ENCODE results near the gene SLC1A3. TPM values are rescaled to one million over a fixed set of nuclear protein-coding genes. Genes with fewer than 3 reads are reported as not detected.

SLC1A3 gene
- total RNA-seq, 2 experiments from 2014 or later, result 0.42 to 0.85 TPM

- no peaks in the 10 kb centered on the region for H3K36me3 Mint-ChIP-seq
- H3K4me1 Mint-ChIP-seq, result no peaks in the 10 kb centered on the region
- no peak overlapping the region for H3K4me3 Mint-ChIP-seq
- no peak for DNase-seq
- no peaks in the 10 kb centered on the region for H3K9me3 Mint-ChIP-seq
- H3K27ac Mint-ChIP-seq, result no peak overlapping the region
- H3K27me3 Mint-ChIP-seq, result peaks cover under 1% of the 10 kb centered on the region
Measured at GRCh38 chr5:36590513-36591286, 15.7 kb upstream of the SLC1A3 start.

GRCh38 chr5:36593867-36594266, 12.5 kb upstream of the SLC1A3 start:
- no peak for DNase-seq
- no peaks in the 10 kb centered on the region for H3K36me3 Mint-ChIP-seq
- H3K9me3 Mint-ChIP-seq, result no peaks in the 10 kb centered on the region
- H3K27ac Mint-ChIP-seq, result no peak overlapping the region
- no peaks in the 10 kb centered on the region for H3K27me3 Mint-ChIP-seq
- no peaks in the 10 kb centered on the region for H3K4me1 Mint-ChIP-seq
- no peak overlapping the region for H3K4me3 Mint-ChIP-seq

GRCh38 chr5:36596247-36596646, 10.2 kb upstream of the SLC1A3 start:
- no peak for DNase-seq
- Mint-ChIP-seq H3K36me3 (no peaks in the 10 kb centered on the region), H3K4me3 (no peak overlapping the region), H3K4me1 (no peaks in the 10 kb centered on the region), H3K27ac (no peak overlapping the region), H3K27me3 (peaks cover 7% of the 10 kb centered on the region), H3K9me3 (no peaks in the 10 kb centered on the region)

GRCh38 chr5:36596756-36597155, 9.7 kb upstream of the SLC1A3 start:
- no peaks in the 10 kb centered on the region for H3K36me3 Mint-ChIP-seq
- no peaks in the 10 kb centered on the region for H3K4me1 Mint-ChIP-seq
- no peaks in the 10 kb centered on the region for H3K9me3 Mint-ChIP-seq
- H3K27me3 Mint-ChIP-seq, result peaks cover 10% of the 10 kb centered on the region
- no peak overlapping the region for H3K27ac Mint-ChIP-seq
- DNase-seq, result no peak
- H3K4me3 Mint-ChIP-seq, result no peak overlapping the region

- no peak overlapping the region for H3K4me3 Mint-ChIP-seq
- H3K9me3 Mint-ChIP-seq, result no peaks in the 10 kb centered on the region
Measured at GRCh38 chr5:36598045-36598444, 8.4 kb upstream of the SLC1A3 start.

GRCh38 chr5:36599986-36600779, 6.2 kb upstream of the SLC1A3 start:
- H3K4me1 Mint-ChIP-seq, result no peaks in the 10 kb centered on the region
- H3K27me3 Mint-ChIP-seq, result peaks cover 30% of the 10 kb centered on the region
- H3K4me3 Mint-ChIP-seq, result no peak overlapping the region
- H3K27ac Mint-ChIP-seq, result no peak overlapping the region
- DNase-seq, result no peak
- H3K9me3 Mint-ChIP-seq, result no peaks in the 10 kb centered on the region
- H3K36me3 Mint-ChIP-seq, result no peaks in the 10 kb centered on the region

More at GRCh38 chr5:36598045-36598444, 8.4 kb upstream of the SLC1A3 start:
- H3K4me1 Mint-ChIP-seq, result no peaks in the 10 kb centered on the region
- H3K27ac Mint-ChIP-seq, result no peak overlapping the region
- no peak for DNase-seq
- H3K27me3 Mint-ChIP-seq, result peaks cover 12% of the 10 kb centered on the region
- no peaks in the 10 kb centered on the region for H3K36me3 Mint-ChIP-seq

- Mint-ChIP-seq H3K4me1 (peaks cover 4% of the 10 kb centered on the region), H3K9me3 (no peaks in the 10 kb centered on the region), H3K4me3 (no peak overlapping the region), H3K27me3 (peaks cover 38% of the 10 kb centered on the region), H3K36me3 (no peaks in the 10 kb centered on the region), H3K27ac (no peak overlapping the region)
- DNase-seq, result no peak
Measured at GRCh38 chr5:36600917-36601527, 5.4 kb upstream of the SLC1A3 start.

- Mint-ChIP-seq H3K36me3 (no peaks in the 10 kb centered on the region), H3K9me3 (no peaks in the 10 kb centered on the region), H3K27me3 (peaks cover 53% of the 10 kb centered on the region), H3K27ac (no peak overlapping the region), H3K4me1 (peaks cover 19% of the 10 kb centered on the region), H3K4me3 (no peak overlapping the region)
- DNase-seq, result no peak
Measured at GRCh38 chr5:36602704-36603321, 3.6 kb upstream of the SLC1A3 start.

- H3K9me3 Mint-ChIP-seq, result no peaks in the 10 kb centered on the region
Measured at GRCh38 chr5:36605241-36605640, 1.2 kb upstream of the SLC1A3 start.

GRCh38 chr5:36606036-36606427, 374 bp upstream of the SLC1A3 start:
- H3K4me3 Mint-ChIP-seq, result peak overlapping the region; percentile 82
- H3K27ac Mint-ChIP-seq, result peak overlapping the region; percentile 89
- no peaks in the 10 kb centered on the region for H3K36me3 Mint-ChIP-seq
- no peak for DNase-seq
- no peaks in the 10 kb centered on the region for H3K9me3 Mint-ChIP-seq
- H3K27me3 Mint-ChIP-seq, result peaks cover 74% of the 10 kb centered on the region
- H3K4me1 Mint-ChIP-seq, result peaks cover 21% of the 10 kb centered on the region

More at GRCh38 chr5:36605241-36605640, 1.2 kb upstream of the SLC1A3 start:
- H3K27ac Mint-ChIP-seq, result no peak overlapping the region
- H3K27me3 Mint-ChIP-seq, result peaks cover 74% of the 10 kb centered on the region
- peaks cover 21% of the 10 kb centered on the region for H3K4me1 Mint-ChIP-seq
- no peak for DNase-seq
- no peaks in the 10 kb centered on the region for H3K36me3 Mint-ChIP-seq
- peak overlapping the region; percentile 18 for H3K4me3 Mint-ChIP-seq

- Mint-ChIP-seq H3K27ac (peak overlapping the region; percentile 89), H3K4me1 (peaks cover 21% of the 10 kb centered on the region), H3K27me3 (peaks cover 74% of the 10 kb centered on the region), H3K36me3 (no peaks in the 10 kb centered on the region), H3K4me3 (peak overlapping the region; percentile 82), H3K9me3 (no peaks in the 10 kb centered on the region)
- peak; percentile 3 for DNase-seq
Measured at GRCh38 chr5:36607114-36607571, 737 bp downstream of the SLC1A3 start.

GRCh38 chr5:36607838-36608783, 1.7 kb downstream of the SLC1A3 start:
- H3K27me3 Mint-ChIP-seq, result peaks cover 78% of the 10 kb centered on the region
- H3K4me1 Mint-ChIP-seq, result peaks cover 21% of the 10 kb centered on the region
- no peaks in the 10 kb centered on the region for H3K36me3 Mint-ChIP-seq
- no peak for DNase-seq
- H3K4me3 Mint-ChIP-seq, result no peak overlapping the region
- no peak overlapping the region for H3K27ac Mint-ChIP-seq
- H3K9me3 Mint-ChIP-seq, result no peaks in the 10 kb centered on the region

- Mint-ChIP-seq H3K27ac (no peak overlapping the region), H3K36me3 (no peaks in the 10 kb centered on the region), H3K4me3 (no peak overlapping the region), H3K27me3 (peaks cover 56% of the 10 kb centered on the region), H3K4me1 (peaks cover 21% of the 10 kb centered on the region), H3K9me3 (no peaks in the 10 kb centered on the region)
- no peak for DNase-seq
Measured at GRCh38 chr5:36610621-36611020, 4.2 kb downstream of the SLC1A3 start.

All from activated naive CD8-positive, alpha-beta T cell treated with anti-CD3 and anti-CD28 coated beads for 36 hours (primary cell).